SK-N-SH (cell line): ENCODE measurements around the gene TMPRSS6. TPM values are rescaled to one million over a fixed set of nuclear protein-coding genes. Genes with fewer than 3 reads are reported as not detected.

ENCODE experiments used
- CTCF ChIA-PET: fragments of 300-600, 350-600 bp; formaldehyde crosslinking; extraction: SDS; loops from one replicate; lab custom pipeline; 2021; lab: Yijun Ruan, JAX
- POLR2A ChIA-PET: fragments of 350-600 bp; sonication (Branson Sonifier 250); formaldehyde crosslinking; extraction: SDS; loops from one replicate; lab custom pipeline; 2020; ENCODE audit warnings: antibody characterized with exemption, inconsistent platforms; lab: Yijun Ruan, JAX
- DNase-seq: peaks from one replicate; pipeline ENCODE4 v3.0.0; 2012
- H2AFZ ChIP-seq: fragments of 200-600 bp; sonication (generic); 2 replicates; pipeline ENCODE4 v1.8.1; 2016; ENCODE audit warnings: antibody characterized with exemption, mild to moderate bottlenecking, low read depth
- H3F3A ChIP-seq: fragments of 200-600 bp; sonication (generic); replicated peaks from 2 replicates; pipeline ENCODE3; 2016; ENCODE audit warnings: antibody characterized with exemption, mild to moderate bottlenecking; ENCODE audit not compliant: insufficient read depth
- H3K27ac ChIP-seq, 2 experiments: fragments of 200-500 bp in 1 of 2; fragments of 200-600 bp in 1 of 2; sonication (Bioruptor generic) in 1 of 2; sonication (generic), shearing (Covaris generic) in 1 of 2; 2 replicates each; pipeline versions ENCODE4 v1.5.1 to v1.6.1; 2014 to 2016; ENCODE audit warnings: low read depth in 2 of 2, inconsistent platforms in 1 of 2, low read length in 1 of 2, mild to moderate bottlenecking in 1 of 2, mixed read lengths in 1 of 2
- H3K27me3 ChIP-seq: fragments of 200-600 bp; sonication (generic), shearing (Covaris generic); 2 replicates; pipeline ENCODE4 v1.6.1; 2016; ENCODE audit warnings: mixed run types; ENCODE audit not compliant: insufficient read depth
- H3K36me3 ChIP-seq, 2 experiments: fragments of 200-500 bp in 1 of 2; fragments of 200-600 bp in 1 of 2; sonication (Bioruptor generic) in 1 of 2; sonication (generic) in 1 of 2; replicated peaks in 1 of 2; 2 replicates each; pipeline versions ENCODE3 to v1.5.1; 2014 to 2016; ENCODE audit warnings: low read length in 1 of 2, mild to moderate bottlenecking in 1 of 2; ENCODE audit not compliant: insufficient read depth in 2 of 2, control insufficient read depth in 1 of 2
- H3K4me1 ChIP-seq, 2 experiments: fragments of 200-500 bp in 1 of 2; fragments of 200-600 bp in 1 of 2; sonication (Bioruptor generic) in 1 of 2; sonication (generic), shearing (Covaris generic) in 1 of 2; 2 replicates each; pipeline versions ENCODE4 v1.5.1 to v1.6.1; 2014 to 2016; ENCODE audit warnings: low read depth in 1 of 2, low read length in 1 of 2, mixed run types in 1 of 2; ENCODE audit not compliant: insufficient read depth in 2 of 2, control insufficient read depth in 1 of 2
- H3K4me2 ChIP-seq: fragments of 200-600 bp; sonication (generic), shearing (Covaris generic); 2 replicates; pipeline ENCODE4 v1.6.1; 2017; ENCODE audit warnings: mixed run types
- H3K4me3 ChIP-seq, 2 experiments: fragments of 200-500 bp in 1 of 2; fragments of 200-600 bp in 1 of 2; sonication (Bioruptor generic) in 1 of 2; sonication (generic), shearing (Covaris generic) in 1 of 2; 2 replicates each; pipeline versions ENCODE4 v1.5.1 to v1.8.1; 2014 to 2016; ENCODE audit warnings: low read depth in 2 of 2, inconsistent platforms in 1 of 2, low read length in 1 of 2, mild to moderate bottlenecking in 1 of 2, mixed read lengths in 1 of 2, moderate library complexity in 1 of 2
- H3K79me2 ChIP-seq: fragments of 200-600 bp; sonication (generic); 2 replicates; pipeline ENCODE4 v1.8.1; 2017; ENCODE audit warnings: mild to moderate bottlenecking; ENCODE audit not compliant: insufficient read depth
- H3K9ac ChIP-seq: fragments of 200-600 bp; sonication (generic); 2 replicates; pipeline ENCODE4 v1.6.1; 2017; ENCODE audit warnings: mixed run types
- H3K9me2 ChIP-seq: fragments of 200-600 bp; sonication (generic); 2 replicates; pipeline ENCODE4 v1.6.1; 2017; ENCODE audit warnings: mixed run types
- H3K9me3 ChIP-seq: fragments of 200-600 bp; sonication (generic); 2 replicates; pipeline ENCODE4 v1.6.1; 2017; ENCODE audit warnings: mixed run types, mild to moderate bottlenecking, moderate library complexity
- H4K20me1 ChIP-seq: fragments of 200-600 bp; sonication (generic); 2 replicates; pipeline ENCODE4 v1.6.1; 2017; ENCODE audit warnings: mild to moderate bottlenecking, mixed run types; ENCODE audit not compliant: insufficient read depth
- ELF1 ChIP-seq: IDR thresholded peaks from 2 replicates; pipeline ENCODE4 v1.4.0; 2012
- EP300 ChIP-seq, 2 experiments: IDR thresholded peaks; 2 replicates each; pipeline versions ENCODE4 v1.4.0 to v1.6.1; 2012; ENCODE audit warnings: borderline replicate concordance in 1 of 2, low read depth in 1 of 2, low read length in 1 of 2
- FOXM1 ChIP-seq: IDR thresholded peaks from 2 replicates; pipeline ENCODE4 v1.4.0; 2012; ENCODE audit warnings: low read depth, mild to moderate bottlenecking
- MAX ChIP-seq: IDR thresholded peaks from 2 replicates; pipeline ENCODE4 v1.4.0; 2012; ENCODE audit warnings: low read depth
- MXI1 ChIP-seq: IDR thresholded peaks from 2 replicates; pipeline ENCODE4 v1.6.1; 2012; ENCODE audit warnings: mild to moderate bottlenecking, low read depth, low read length, improper control_type of control experiment
- NFIC ChIP-seq: IDR thresholded peaks from 2 replicates; pipeline ENCODE4 v1.4.0; 2012; ENCODE audit warnings: borderline replicate concordance
- NRF1 ChIP-seq: IDR thresholded peaks from 2 replicates; pipeline ENCODE4 v1.6.1; 2012; ENCODE audit warnings: low read depth, mild to moderate bottlenecking, low read length
- PBX3 ChIP-seq: IDR thresholded peaks from 2 replicates; pipeline ENCODE4; 2012
- RCOR1 ChIP-seq: fragments of 150-350 bp; IDR thresholded peaks from 2 replicates; pipeline ENCODE4 v1.6.1; 2017; ENCODE audit warnings: antibody characterized with exemption, low read length
- RFX5 ChIP-seq: IDR thresholded peaks from 2 replicates; pipeline ENCODE4 v1.6.1; 2012; ENCODE audit warnings: mild to moderate bottlenecking, improper control_type of control experiment, low read length
- TEAD4 ChIP-seq: IDR thresholded peaks from 2 replicates; pipeline ENCODE4 v1.4.0; 2012; ENCODE audit warnings: mild to moderate bottlenecking, borderline replicate concordance; ENCODE audit not compliant: insufficient read depth
- USF1 ChIP-seq: IDR thresholded peaks from 2 replicates; pipeline ENCODE4 v1.4.0; 2012; ENCODE audit warnings: low read depth, borderline replicate concordance
- WGBS: methylation state at CpG from one replicate; pipeline ENCODE4 v1.1.6; 2017; ENCODE audit warnings: low lambda C conversion rate; 5-methylcytosine and 5-hydroxymethylcytosine counted together
- polyA plus RNA-seq, 3 experiments: library from polyadenylated mRNA; depleted of rRNA; stranded (reverse); fragments of >200 nt; gene quantifications; 2 replicates each; pipeline ENCODE4 v1.2.3, GENCODE V29; 2012

TMPRSS6 gene
- polyA plus RNA-seq, 1 of the 3 experiments (the other 2 are of a cell fraction): not detected

GRCh38 chr22:37017356-37017755 is 92.2 kb downstream of the TMPRSS6 start:
- Histone ChIP-seq H3K36me3 (peaks cover 3 to 7% of the 10 kb centered on the region in 2 experiments), H3K4me1 (peaks cover 12 to 24% of the 10 kb centered on the region in 2 experiments; a peak in 2 of 4 replicates), H2AFZ (no peak overlapping the region), H3K9me3 (no peaks in the 10 kb centered on the region), H3K9me2 (no peaks in the 10 kb centered on the region), H3K4me2 (no peak overlapping the region), H4K20me1 (no peaks in the 10 kb centered on the region), H3K9ac (no peak overlapping the region), H3K27me3 (no peaks in the 10 kb centered on the region), H3F3A (no peaks in the 10 kb centered on the region), H3K27ac (no peak overlapping the region), H3K4me3 (no peak overlapping the region), H3K79me2 (peaks cover 32% of the 10 kb centered on the region)
- WGBS: 96% methylated on average over 7 of the region's 10 CpGs
- DNase-seq: no peak
- CTCF ChIA-PET: interaction anchor here (0.6 to 1.3 kb wide), 2 partner anchors 9 to 242 kb away, joined by 3 to 6 read pairs; no protein-coding TSS in a partner anchor
- POLR2A ChIA-PET: interaction anchor here (1.8 kb wide), 1 partner anchor 34 kb away, joined by 4 read pairs; the partner anchor contains the start of gene KCTD17
- TF ChIP-seq NRF1: no peak
- TF ChIP-seq USF1: no peak
- TF ChIP-seq PBX3: no peak
- no peak for TF ChIP-seq MAX
- no peak for TF ChIP-seq EP300 (IDR thresholded peaks at IDR 0.05; ENCODE audit: borderline replicate concordance in 1 of 2, low read depth in 1 of 2, low read length in 1 of 2)
- TF ChIP-seq FOXM1: no peak
- TF ChIP-seq RCOR1: no peak
- TF ChIP-seq RFX5: no peak
- no peak for TF ChIP-seq ELF1
- TF ChIP-seq TEAD4: no peak
- TF ChIP-seq NFIC: no peak
- no peak for TF ChIP-seq MXI1
- TF ChIP-seq, all 33 proteins: peak for 0

GRCh38 chr22:37016134-37016910 is 93.2 kb downstream of the TMPRSS6 start:
- no peaks in the 10 kb centered on the region for H3F3A ChIP-seq
- H3K9me3 ChIP-seq: no peaks in the 10 kb centered on the region
- CTCF ChIA-PET: interaction anchor here (1.2 to 1.5 kb wide), 3 partner anchors 8 to 10 kb away, joined by 3 to 6 read pairs (median 6); no protein-coding TSS in a partner anchor
- no peak overlapping the region for H3K4me3 ChIP-seq
- peaks cover 9 to 20% of the 10 kb centered on the region in 2 experiments; a peak in 1 of 4 replicates for H3K4me1 ChIP-seq
- WGBS: 95% methylated on average over 12 of the region's 14 CpGs
- peaks cover 22% of the 10 kb centered on the region for H3K79me2 ChIP-seq
- peaks cover 3 to 7% of the 10 kb centered on the region in 2 experiments for H3K36me3 ChIP-seq
- H2AFZ ChIP-seq: no peak overlapping the region
- DNase-seq: no peak
- no peak overlapping the region for H3K27ac ChIP-seq
- no peaks in the 10 kb centered on the region for H3K9me2 ChIP-seq
- POLR2A ChIA-PET: no interaction called here
- H3K27me3 ChIP-seq: no peaks in the 10 kb centered on the region
- H4K20me1 ChIP-seq: no peaks in the 10 kb centered on the region
- H3K4me2 ChIP-seq: no peak overlapping the region
- H3K9ac ChIP-seq: no peak overlapping the region
- TF ChIP-seq MXI1: no peak
